GM21423 (cell line): ENCODE measurements around the gene ENPEP.

Source experiments
- ATAC-seq: cut with Tn5 transposase; IDR thresholded peaks from one replicate; pipeline ENCODE4 v1.9.1; 2021; ENCODE audit warnings: mild to moderate bottlenecking, moderate library complexity; ENCODE audit not compliant: unreplicated experiment

The ENPEP gene

DNA sequence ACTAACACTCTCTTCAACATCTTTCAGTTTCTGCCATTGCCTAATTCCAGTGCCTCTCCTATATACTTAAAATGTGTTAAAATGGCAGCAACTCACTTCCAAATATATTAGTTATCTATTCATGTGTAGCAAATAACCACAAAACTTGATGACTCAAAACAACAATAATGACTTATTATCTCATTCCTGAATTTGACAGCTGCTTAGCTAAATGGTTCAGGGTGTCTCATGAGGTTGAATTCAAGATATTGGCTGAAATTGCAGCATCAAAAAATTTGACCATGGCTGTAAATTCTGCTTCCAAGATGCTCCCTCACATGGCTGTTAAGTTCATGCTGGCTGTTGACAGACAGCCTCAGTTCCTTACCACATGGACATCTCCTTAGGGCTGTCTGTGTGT lies 121.6 kb downstream of the ENPEP start:
- no peak for ATAC-seq

DNA sequence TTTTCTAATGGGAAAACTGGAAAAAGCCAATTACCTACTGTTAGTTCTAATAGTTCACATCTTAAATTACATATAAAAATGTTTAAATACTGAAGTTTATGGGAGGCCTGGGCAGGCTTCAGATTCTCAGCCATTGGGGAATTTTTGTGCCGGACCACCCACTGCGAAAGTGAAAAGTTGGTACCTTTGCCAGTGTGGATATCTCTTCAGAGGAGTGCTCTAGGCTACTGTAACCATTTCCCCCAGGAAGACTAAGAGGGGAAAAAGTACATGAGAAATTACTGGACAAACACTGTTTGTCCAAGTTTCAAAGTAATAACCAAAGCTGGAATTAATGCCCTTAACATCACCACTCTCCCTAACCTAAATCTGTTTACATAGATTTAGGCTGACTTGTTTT lies 126.1 kb downstream of the ENPEP start:
- no peak for ATAC-seq

- ATAC-seq, result no peak
These were observed 129.1 kb downstream of the ENPEP start for GRCh38 chr4:110605077-110605476.

GRCh38 chr4:110609044-110609750 lies 133.2 kb downstream of the ENPEP start:
- ATAC-seq, result no peak

DNA sequence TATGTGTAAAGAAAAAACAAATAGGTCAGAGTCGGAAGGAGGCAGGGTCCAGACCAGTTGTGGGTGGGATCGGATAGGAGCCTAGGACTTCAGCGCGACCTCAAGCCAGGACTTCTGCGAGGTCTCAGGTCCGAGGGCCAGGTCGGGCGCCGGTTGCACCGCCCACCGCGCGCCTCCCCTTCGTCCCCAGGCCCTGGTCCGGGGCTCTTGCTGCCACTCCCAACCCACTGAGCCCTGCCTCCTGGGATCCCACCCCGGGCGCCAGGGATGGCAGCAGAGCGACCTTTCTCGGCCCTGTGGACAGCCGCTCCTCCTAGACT lies 134.6 kb downstream of the ENPEP start:
- no peak for ATAC-seq

GRCh38 chr4:110610940-110611831 lies 135.2 kb downstream of the ENPEP start:
- ATAC-seq, result peak; percentile 93

GRCh38 chr4:110611968-110612447 lies 136.1 kb downstream of the ENPEP start:
- no peak for ATAC-seq

- no peak for ATAC-seq
These were observed 136.8 kb downstream of the ENPEP start for GRCh38 chr4:110612631-110613269.

- ATAC-seq, result no peak
These were observed 137.8 kb downstream of the ENPEP start for GRCh38 chr4:110613745-110614144.

DNA sequence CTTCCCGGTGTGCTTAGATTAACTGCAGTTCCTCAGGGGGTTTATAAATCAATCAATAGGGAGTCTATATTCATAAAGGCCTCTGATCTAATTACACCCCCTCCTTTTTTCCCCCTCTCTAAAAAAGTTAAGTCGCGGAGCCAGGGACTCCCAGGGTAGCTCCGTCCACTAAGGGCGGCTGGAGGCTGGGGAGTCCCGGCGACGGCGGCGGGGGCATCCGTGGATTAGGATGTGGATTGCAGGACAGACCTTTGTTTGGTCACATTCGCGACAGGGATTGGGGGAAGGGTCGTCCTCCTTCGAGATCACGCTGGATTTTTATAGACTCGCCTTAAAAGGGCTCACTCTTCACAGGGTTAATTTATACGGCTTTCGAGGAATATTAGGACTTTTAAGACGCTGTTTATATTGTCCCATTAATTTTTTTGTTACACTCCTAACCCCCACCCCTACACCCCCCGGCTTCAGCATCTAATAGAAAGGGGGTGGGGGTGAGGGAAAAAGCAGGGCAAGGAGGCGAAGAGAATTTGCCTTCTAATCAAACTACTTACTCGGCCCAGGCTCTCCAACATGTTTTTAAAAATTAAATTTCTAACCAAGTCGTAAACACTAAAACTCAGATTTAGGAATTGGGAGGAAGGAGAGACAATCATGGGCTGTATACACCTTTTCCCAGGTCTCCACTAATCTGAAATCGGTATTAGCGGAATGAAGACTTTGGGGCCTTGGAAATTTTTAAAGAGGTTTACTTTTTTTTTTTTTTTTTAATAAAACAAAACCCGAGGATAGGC lies 138.4 kb downstream of the ENPEP start:
- ATAC-seq, result no peak
